NCI-H1105 (cell line): ENCODE measurements around the gene HIGD1B.
"Not testable (repeated sequence)": the region's sequence is repeated elsewhere in the genome, so short reads cannot be mapped to it uniquely, and the experiment has no call there.

Source experiments
- DNase-seq: peaks from one replicate; lab custom pipeline; 2025; lab: John Stamatoyannopoulos, UW

HIGD1B gene

GRCh38 chr17:44847586-44847985 lies at the start of gene HIGD1B:
Gene HIGD1B (plus strand): TSS chr17:44847883. CDS start chr17:44848153, 270 bp downstream.
- no peak for DNase-seq

DNA sequence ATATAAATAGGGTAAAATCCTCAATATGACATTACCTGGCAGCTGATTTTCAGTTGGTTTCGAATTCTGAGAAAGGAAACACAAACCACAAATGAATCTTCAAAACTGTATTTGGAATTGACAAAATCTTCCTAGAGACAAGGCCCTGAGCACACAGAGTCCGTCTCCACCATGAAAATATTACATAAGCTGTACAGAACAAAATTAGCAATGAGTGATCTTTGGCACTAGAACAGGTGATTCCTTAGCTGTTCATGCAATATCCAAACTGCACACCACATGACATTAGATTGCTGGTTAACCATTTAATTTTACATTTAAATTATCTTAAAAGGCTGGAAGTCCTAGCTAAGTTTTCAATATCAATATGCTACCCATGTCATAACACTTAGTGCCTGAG lies 49.3 kb upstream of the HIGD1B start:
- DNase-seq = no peak

DNA sequence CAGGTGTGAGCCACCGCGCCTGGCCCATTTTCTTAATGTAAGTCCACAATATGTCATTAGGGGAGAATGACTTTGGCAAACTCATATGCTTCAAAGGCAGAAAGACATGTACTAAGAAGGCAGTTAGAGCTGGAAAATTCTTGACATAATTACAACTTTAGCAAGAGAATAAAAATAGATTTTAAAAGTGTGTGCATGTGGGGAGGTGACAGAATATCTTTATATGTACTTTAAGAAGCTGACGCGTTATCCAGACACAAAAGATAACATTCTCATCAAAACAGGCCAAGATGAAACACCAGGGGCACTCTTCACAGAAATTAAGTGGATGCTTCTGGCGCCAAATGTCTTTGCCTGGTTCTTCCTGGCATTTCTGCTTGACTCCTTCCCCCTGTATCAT lies 45.8 kb upstream of the HIGD1B start:
- no peak for DNase-seq

- DNase-seq = no peak
Measured at GRCh38 chr17:44804302-44805089, 43.2 kb upstream of the HIGD1B start.

GRCh38 chr17:44807093-44807816 lies 40.4 kb upstream of the HIGD1B start:
- no peak for DNase-seq

- DNase-seq = no peak
Measured at GRCh38 chr17:44807817-44808155, 39.9 kb upstream of the HIGD1B start.

- DNase-seq = no peak
Measured at GRCh38 chr17:44808156-44808555, 39.5 kb upstream of the HIGD1B start.

- DNase-seq = not testable (repeated sequence)
Measured at GRCh38 chr17:44808656-44809388, 38.9 kb upstream of the HIGD1B start.

- DNase-seq = no peak
Measured at GRCh38 chr17:44812263-44812662, 35.4 kb upstream of the HIGD1B start.

DNA sequence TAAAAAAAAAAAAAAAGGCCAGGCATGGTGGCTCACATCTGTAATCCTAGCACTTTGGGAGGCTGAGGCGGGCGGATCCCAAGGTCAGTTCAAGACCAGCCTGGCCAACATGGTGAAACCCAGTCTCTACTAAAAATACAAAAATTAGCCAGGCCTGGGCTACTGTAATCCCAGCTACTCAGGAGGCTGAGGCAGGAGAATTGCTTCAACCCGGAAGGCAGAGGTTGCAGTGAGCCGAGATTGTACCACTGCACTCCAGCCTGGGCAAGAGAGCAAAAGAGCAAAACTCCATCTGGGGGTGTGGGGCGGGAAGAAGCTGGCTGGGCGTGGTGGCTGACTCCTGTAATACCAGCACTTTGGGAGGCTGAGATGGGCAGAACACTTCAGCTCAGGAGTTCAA lies 29.2 kb upstream of the HIGD1B start:
- DNase-seq = not testable (repeated sequence)

DNA sequence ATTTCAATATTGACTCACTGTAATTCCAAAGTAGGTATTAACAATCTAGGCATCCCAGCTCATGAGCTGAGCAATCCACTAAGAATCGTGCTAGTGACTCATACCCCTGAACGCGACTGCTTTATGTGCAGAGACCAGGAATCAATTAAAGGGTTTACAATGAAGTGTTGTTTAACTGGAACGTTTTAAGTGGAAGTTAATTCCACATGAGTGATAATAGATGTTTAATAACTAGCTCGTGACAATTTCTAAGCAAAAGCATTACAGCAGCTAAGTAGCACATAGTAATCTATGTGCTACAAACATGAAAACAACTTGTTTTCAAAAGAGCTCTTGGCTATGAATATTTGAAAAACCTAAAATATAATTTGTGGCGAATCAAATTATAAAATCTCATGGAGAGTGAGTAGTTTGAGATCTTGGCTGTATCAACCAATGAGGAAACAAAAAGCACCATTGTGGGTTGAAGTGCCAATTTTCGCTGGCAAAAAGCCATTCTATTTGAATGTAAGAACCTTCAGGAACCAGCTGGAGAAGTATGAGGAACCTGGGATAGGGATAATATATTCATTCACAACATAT lies 27.0 kb upstream of the HIGD1B start:
- peak; percentile 91 for DNase-seq

DNA sequence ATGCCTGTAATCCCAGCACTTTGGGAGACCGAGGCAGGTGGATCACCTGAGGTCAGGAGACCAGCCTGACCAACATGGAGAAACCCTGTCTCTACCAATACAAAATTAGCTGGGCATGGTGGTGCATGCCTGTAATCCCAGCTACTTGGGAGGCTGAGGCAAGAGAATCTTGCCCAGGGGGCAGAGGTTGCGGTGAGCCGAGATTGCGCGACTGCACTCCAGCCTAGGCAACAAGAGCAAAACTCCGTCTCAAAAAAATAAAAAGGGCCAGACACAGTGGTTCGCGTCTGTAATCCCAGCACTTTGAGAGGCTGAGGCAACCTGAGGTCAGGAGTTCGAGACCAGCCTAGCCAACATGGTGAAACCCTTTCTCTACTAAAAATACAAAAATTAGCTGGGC lies 22.4 kb upstream of the HIGD1B start:
- not testable (repeated sequence) for DNase-seq

GRCh38 chr17:44826123-44826790 lies 21.4 kb upstream of the HIGD1B start:
- no peak for DNase-seq

DNA sequence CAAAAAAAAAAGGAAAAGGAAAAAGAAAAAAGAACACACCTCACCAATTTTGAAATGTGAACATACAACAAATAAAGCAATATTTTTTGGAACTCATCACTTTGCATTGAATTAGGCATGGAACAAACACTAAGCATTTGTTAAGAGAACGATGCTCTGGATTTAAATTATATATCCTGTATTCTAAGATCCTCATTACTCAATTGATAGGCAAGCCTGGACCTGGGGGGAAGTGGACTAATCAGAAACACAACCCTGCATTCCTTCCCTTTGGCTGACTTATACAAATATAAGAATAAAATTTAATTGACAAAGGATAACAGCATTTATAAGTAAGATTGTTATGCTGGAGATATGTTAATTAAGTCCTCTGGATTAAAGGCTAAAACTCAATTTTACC lies 19.8 kb upstream of the HIGD1B start:
- DNase-seq = no peak

DNA sequence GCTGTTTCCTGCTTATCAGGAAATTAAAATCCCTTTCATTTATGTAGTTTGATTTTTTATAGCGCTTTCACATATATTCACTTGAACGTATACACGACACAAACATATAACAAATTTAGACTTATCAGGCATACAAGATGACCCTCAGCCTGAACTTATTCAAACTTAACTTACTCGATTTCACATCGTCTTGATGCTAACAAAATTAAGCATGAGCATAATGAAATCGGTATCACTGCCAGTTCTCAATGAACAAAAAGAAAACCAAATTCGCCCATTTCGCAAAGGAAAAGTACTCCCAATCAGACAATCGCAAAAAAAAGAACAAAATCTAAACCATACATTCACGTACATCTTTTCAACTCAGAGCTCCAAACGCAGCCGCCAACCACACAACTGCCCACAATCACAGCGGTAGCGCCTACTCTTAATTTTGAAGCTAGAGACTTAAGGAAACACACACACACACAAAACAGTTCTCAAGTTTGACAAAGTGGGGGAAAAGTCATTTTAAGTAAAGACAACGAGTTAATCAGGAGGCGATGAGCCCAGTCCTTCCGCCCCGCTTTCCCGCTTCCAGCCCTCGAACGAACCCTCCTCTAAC lies 18.7 kb upstream of the HIGD1B start:
- no peak for DNase-seq

- peak; percentile 27 for DNase-seq
Measured at GRCh38 chr17:44829523-44830358, 17.9 kb upstream of the HIGD1B start, which contains the start of gene GJC1. Gene GJC1 (minus strand): TSS chr17:44830287. CDS start chr17:44805817, 24,470 bp downstream.

- no peak for DNase-seq
Measured at GRCh38 chr17:44830359-44831288, 17.1 kb upstream of the HIGD1B start.

DNA sequence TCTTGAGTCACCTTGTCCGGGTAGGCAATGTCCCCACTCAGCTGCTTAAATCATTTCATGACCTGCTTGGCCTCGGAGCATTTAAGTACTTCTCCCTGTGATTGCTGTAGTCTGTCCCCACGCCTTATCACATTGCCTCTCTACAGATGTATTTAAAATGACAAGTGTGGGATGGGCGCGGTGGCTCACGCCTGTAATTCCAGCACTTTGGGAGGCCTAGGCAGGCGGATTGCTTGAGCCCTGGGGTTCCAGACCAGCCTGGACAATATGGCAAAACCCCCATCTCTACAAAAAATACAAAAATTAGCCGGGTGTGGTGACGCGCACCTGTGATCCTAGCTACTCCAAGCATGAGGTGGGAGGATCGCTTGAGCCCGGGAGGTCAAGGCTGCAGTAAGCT lies 16.3 kb upstream of the HIGD1B start:
- no peak for DNase-seq

DNA sequence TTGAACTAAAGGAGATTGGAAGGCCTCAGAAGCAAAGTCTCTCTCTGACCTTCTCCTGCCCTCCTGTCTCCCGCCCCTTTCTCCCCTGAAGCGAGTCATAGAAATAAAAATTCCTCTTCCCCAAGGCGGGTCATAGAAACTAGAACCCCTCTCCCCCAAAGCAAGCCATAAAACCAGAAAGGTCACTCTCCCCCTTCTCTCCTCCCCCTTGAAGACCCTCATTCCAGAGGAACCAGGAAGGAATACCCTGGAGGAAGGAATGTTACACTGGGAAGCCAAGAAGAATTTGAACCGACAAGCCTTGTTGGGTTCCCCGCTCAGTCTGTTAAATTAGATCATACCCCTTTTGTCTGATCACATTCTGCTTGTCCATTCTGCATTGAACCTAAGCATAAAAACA lies 14.9 kb upstream of the HIGD1B start:
- no peak for DNase-seq
